HG03175 (cell line): Measurements from ENCODE around the gene SLC6A16.
"Not testable (repeated sequence)": the region's sequence is repeated elsewhere in the genome, so short reads cannot be mapped to it uniquely, and the experiment has no call there.

Source experiments
- ATAC-seq: cut with Tn5 transposase; IDR thresholded peaks from one replicate; pipeline ENCODE4 v1.9.1; 2021; ENCODE audit warnings: mild to moderate bottlenecking, moderate library complexity; ENCODE audit not compliant: unreplicated experiment

Gene SLC6A16

GRCh38 chr19:49282184-49282583 lies 42.8 kb downstream of the SLC6A16 start:
- no peak for ATAC-seq

- ATAC-seq, result no peak
Observed at GRCh38 chr19:49272204-49272603, 52.8 kb downstream of the SLC6A16 start.

GRCh38 chr19:49271080-49271753 lies 53.8 kb downstream of the SLC6A16 start:
- ATAC-seq, result no peak

GRCh38 chr19:49266409-49266808 lies 58.6 kb downstream of the SLC6A16 start:
- not testable (repeated sequence) for ATAC-seq

GRCh38 chr19:49264258-49264657 lies 60.7 kb downstream of the SLC6A16 start:
- ATAC-seq, result no peak

GRCh38 chr19:49261602-49262001 lies 63.4 kb downstream of the SLC6A16 start:
- ATAC-seq, result no peak

GRCh38 chr19:49256691-49257090 lies 68.3 kb downstream of the SLC6A16 start:
- no peak for ATAC-seq

- no peak for ATAC-seq
Observed at GRCh38 chr19:49255674-49256073, 69.3 kb downstream of the SLC6A16 start.

GRCh38 chr19:49249933-49250332 lies 75.1 kb downstream of the SLC6A16 start:
- no peak for ATAC-seq

- ATAC-seq, result no peak
Observed at GRCh38 chr19:49247676-49248075, 77.3 kb downstream of the SLC6A16 start.

- ATAC-seq, result no peak
Observed at GRCh38 chr19:49244256-49244655, 80.7 kb downstream of the SLC6A16 start.

- no peak for ATAC-seq
Observed at GRCh38 chr19:49243726-49244125, 81.3 kb downstream of the SLC6A16 start.

- ATAC-seq, result no peak
Observed at GRCh38 chr19:49243129-49243528, 81.9 kb downstream of the SLC6A16 start.

- ATAC-seq, result no peak
Observed at GRCh38 chr19:49241769-49242168, 83.2 kb downstream of the SLC6A16 start.
